ENCODE measurements around the gene SYS1.

The SYS1 gene

GRCh38 chr20:45416917-45417316, 54.0 kb downstream of the SYS1 start:
- DNase-seq (ENCODE audit: low spot score): no peak

All from hematopoietic multipotent progenitor cell treated with erythropoietin and hydrocortisone succinate and interleukin-3 and kit ligand, for 17 days (in vitro differentiated cells).